MG63 (cell line): ENCODE data around the gene BOC. TPM values are rescaled to one million over a fixed set of nuclear protein-coding genes. Genes with fewer than 3 reads are reported as not detected.

ENCODE experiments used
- DNase-seq: peaks from one replicate; pipeline ENCODE4 v3.0.0-alpha.2; 2020
- H3K27me3 ChIP-seq: fragments of 250-450 bp; sonication (Bioruptor Pico); 2 replicates; pipeline ENCODE4 v1.5.1; 2020; ENCODE audit warnings: mild to moderate bottlenecking, moderate library complexity
- H3K36me3 ChIP-seq: fragments of 250-450 bp; sonication (Bioruptor Pico); 2 replicates; pipeline ENCODE4 v1.5.1; 2020; ENCODE audit warnings: mild to moderate bottlenecking, moderate library complexity
- H3K4me3 ChIP-seq: fragments of 250-450 bp; sonication (Bioruptor Pico); 2 replicates; pipeline ENCODE4 v1.5.1; 2020; ENCODE audit warnings: mild to moderate bottlenecking, moderate library complexity
- H3K9me3 ChIP-seq: fragments of 250-450 bp; sonication (Bioruptor Pico); 2 replicates; pipeline ENCODE4 v1.5.1; 2020; ENCODE audit warnings: mild to moderate bottlenecking, moderate library complexity
- total RNA-seq: library from RNA; depleted of rRNA; stranded (reverse); fragments of >200 nt; shearing (Covaris generic); gene quantifications from 2 replicates; pipeline ENCODE4 v1.2.3, GENCODE V29; 2014; ENCODE audit warnings: low replicate concordance

BOC gene
- total RNA-seq, 1 experiment from 2014 or later = 1.4 TPM

- Histone ChIP-seq H3K9me3 (no peaks in the 10 kb centered on the region), H3K4me3 (no peak overlapping the region), H3K36me3 (no peaks in the 10 kb centered on the region), H3K27me3 (no peaks in the 10 kb centered on the region)
- no peak for DNase-seq
These were observed 22.7 kb downstream of the BOC start for GRCh38 chr3:113234028-113234427.

- no peaks in the 10 kb centered on the region for H3K9me3 ChIP-seq
- DNase-seq = no peak
- H3K4me3 ChIP-seq = no peak overlapping the region
- H3K36me3 ChIP-seq = no peaks in the 10 kb centered on the region
- no peaks in the 10 kb centered on the region for H3K27me3 ChIP-seq
These were observed 23.4 kb downstream of the BOC start for GRCh38 chr3:113234688-113235260.

GRCh38 chr3:113238503-113238902, 27.1 kb downstream of the BOC start:
- Histone ChIP-seq H3K9me3 (no peaks in the 10 kb centered on the region), H3K36me3 (no peaks in the 10 kb centered on the region), H3K4me3 (no peak overlapping the region), H3K27me3 (no peaks in the 10 kb centered on the region)
- no peak for DNase-seq

DNA sequence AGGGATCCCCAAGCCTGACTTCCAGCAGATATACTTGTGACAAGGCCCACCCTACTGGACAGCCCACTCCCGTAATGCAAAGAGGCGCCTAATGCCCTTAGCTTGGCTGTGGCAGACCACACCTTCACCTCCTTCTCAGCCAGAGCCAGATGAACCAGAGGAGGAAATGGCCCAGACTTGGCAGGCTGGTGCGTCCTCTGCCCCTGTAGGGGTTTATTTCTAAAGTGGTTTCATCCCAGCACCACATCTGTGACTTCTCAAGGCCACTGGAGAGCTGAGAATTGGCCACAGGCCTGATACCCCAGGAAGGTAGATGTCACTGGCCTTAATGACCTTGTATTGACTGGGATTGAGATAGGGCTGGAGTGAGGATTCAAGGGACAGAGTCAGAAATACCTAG, 29.5 kb downstream of the BOC start:
- H3K9me3 ChIP-seq = no peaks in the 10 kb centered on the region
- no peaks in the 10 kb centered on the region for H3K36me3 ChIP-seq
- H3K27me3 ChIP-seq = no peaks in the 10 kb centered on the region
- DNase-seq = no peak
- no peak overlapping the region for H3K4me3 ChIP-seq

DNA sequence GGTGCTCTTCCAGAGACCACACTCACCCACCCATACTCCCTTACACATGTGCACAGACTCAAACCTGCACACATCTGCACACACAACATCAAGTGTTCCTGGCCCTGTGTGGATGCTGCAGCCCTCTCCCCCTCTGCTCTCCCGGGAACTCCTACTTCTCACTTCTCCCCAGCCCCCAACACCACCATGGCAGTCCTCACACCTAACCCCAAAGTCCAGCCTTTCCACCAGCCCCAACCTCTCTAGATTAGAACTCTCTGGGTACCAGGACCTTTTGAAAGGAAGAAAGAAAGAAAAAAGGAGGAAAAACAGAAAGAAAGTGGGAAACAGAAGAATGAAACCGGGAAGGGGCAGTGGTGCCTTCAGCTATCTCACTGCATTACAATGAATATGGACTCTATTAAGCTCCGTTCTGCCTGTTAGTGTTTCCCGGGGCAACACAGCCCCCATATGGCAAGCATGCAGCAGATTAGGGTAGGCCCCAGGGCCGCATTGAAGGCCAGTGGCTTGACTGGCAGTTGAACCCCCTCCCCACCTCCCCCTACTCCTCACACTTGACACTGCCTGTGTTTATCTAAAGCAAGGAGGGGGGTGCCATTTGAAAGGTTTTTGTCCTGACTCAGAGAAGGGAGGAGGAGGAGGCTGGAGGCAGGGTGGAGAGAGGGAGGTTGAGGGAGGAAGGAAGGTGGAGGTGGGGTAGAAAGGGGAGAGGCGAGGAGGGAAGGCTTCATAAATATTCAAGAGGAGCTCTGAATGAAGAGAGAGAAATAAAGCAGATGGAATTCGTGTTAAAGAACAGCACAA, 30.1 kb downstream of the BOC start:
- Histone ChIP-seq H3K36me3 (no peaks in the 10 kb centered on the region), H3K4me3 (no peak overlapping the region), H3K9me3 (no peaks in the 10 kb centered on the region), H3K27me3 (no peaks in the 10 kb centered on the region)
- no peak for DNase-seq

- Histone ChIP-seq H3K4me3 (no peak overlapping the region), H3K36me3 (no peaks in the 10 kb centered on the region), H3K9me3 (no peaks in the 10 kb centered on the region), H3K27me3 (no peaks in the 10 kb centered on the region)
- DNase-seq = no peak
These were observed 30.8 kb downstream of the BOC start for GRCh38 chr3:113242096-113242581.

DNA sequence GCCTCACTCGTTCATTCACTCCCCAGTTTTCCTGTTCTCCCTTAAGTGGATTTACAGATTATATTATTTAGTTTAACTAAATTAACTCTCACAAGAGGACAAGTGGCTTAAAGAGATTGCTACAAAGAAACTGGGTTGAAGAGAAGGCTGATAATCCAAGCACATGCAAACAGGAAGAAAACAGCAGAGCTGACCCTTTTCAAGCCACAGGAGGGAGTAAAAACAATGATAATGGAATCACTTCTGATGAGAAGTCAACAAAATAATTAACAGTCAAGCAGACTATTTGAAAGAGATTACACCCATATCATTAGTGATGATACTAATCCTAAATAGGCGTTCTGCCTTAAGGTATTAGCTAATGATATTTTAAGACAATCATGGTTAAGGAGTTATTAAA, 31.7 kb downstream of the BOC start:
- no peak for DNase-seq
- Histone ChIP-seq H3K27me3 (no peaks in the 10 kb centered on the region), H3K4me3 (no peak overlapping the region), H3K36me3 (no peaks in the 10 kb centered on the region), H3K9me3 (no peaks in the 10 kb centered on the region)

- DNase-seq = no peak
- H3K27me3 ChIP-seq = no peaks in the 10 kb centered on the region
- H3K4me3 ChIP-seq = no peak overlapping the region
- no peaks in the 10 kb centered on the region for H3K36me3 ChIP-seq
- H3K9me3 ChIP-seq = no peaks in the 10 kb centered on the region
These were observed 32.5 kb downstream of the BOC start for GRCh38 chr3:113243846-113244245.

DNA sequence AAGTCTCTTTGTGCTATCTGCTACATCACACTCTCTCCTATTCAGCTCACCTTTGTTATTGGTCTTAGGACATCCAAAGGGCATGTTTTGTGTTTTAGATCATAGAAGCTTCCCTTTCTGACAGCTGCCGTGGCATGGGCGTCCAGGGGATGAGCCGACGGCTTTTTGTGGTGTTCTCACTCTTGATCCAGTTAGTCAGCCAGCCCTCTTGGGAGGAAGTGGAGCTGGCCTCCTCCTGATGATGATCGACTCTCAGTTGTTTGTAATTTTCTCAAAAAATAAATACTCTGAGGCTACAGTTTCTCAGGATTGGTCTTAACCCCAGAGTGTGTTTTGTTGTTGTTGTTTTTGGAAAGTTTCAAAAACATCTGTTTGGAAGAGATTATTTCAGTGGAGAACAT, 34.4 kb downstream of the BOC start:
- H3K4me3 ChIP-seq = no peak overlapping the region
- H3K27me3 ChIP-seq = no peaks in the 10 kb centered on the region
- peak; percentile 52 for DNase-seq
- no peaks in the 10 kb centered on the region for H3K36me3 ChIP-seq
- H3K9me3 ChIP-seq = no peaks in the 10 kb centered on the region

- Histone ChIP-seq H3K27me3 (no peaks in the 10 kb centered on the region), H3K36me3 (no peaks in the 10 kb centered on the region), H3K4me3 (no peak overlapping the region), H3K9me3 (no peaks in the 10 kb centered on the region)
- no peak for DNase-seq
These were observed 35.7 kb downstream of the BOC start for GRCh38 chr3:113247068-113247467.

GRCh38 chr3:113247675-113248458, 36.5 kb downstream of the BOC start:
- no peaks in the 10 kb centered on the region for H3K27me3 ChIP-seq
- no peaks in the 10 kb centered on the region for H3K9me3 ChIP-seq
- no peak for DNase-seq
- H3K4me3 ChIP-seq = no peak overlapping the region
- H3K36me3 ChIP-seq = no peaks in the 10 kb centered on the region

DNA sequence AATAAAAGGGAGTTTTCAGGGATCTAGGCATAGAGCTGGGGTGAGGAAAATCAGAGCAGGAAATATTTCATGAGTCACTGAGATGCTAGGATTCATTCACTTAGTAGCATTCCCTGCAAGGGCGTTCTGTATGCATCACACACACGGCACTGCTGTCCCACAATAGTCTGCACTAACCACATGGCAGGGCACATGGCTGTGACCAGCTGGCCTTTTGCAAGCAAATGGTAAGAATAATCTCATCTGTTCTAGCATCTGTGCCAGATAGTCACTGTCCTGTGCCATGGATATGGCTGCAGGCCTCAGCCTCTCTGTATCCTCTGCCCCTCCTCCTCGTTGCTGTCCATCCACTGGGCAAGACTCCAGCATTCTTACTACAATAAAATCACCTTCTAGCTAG, 37.8 kb downstream of the BOC start:
- H3K9me3 ChIP-seq = no peaks in the 10 kb centered on the region
- no peak overlapping the region for H3K4me3 ChIP-seq
- H3K27me3 ChIP-seq = no peaks in the 10 kb centered on the region
- no peaks in the 10 kb centered on the region for H3K36me3 ChIP-seq
- DNase-seq = peak; percentile 52

GRCh38 chr3:113249601-113250000, 38.2 kb downstream of the BOC start:
- no peak for DNase-seq
- no peaks in the 10 kb centered on the region for H3K9me3 ChIP-seq
- H3K36me3 ChIP-seq = no peaks in the 10 kb centered on the region
- H3K27me3 ChIP-seq = no peaks in the 10 kb centered on the region
- H3K4me3 ChIP-seq = no peak overlapping the region

GRCh38 chr3:113250566-113250965, 39.2 kb downstream of the BOC start:
- H3K36me3 ChIP-seq = no peaks in the 10 kb centered on the region

DNA sequence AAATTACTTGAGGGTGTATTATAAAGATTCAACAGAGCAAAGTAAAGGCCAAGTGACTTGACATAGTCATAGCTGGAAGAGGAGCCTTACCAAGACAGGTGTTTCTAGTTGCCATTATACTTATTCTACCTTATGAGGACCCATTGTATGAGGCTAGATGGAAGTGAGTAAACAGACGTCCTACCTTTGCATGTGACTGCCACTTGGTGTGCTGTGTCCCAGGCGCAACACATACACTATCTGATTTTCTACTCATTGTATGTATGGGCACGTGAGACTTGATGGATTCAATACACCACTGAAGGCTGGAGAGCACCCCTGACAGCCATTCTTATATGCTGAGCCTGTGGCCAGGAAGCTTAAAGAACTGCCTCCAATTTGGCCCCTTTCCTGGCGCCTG, 40.5 kb downstream of the BOC start:
- H3K27me3 ChIP-seq = no peaks in the 10 kb centered on the region
- no peaks in the 10 kb centered on the region for H3K9me3 ChIP-seq
- DNase-seq = no peak
- H3K36me3 ChIP-seq = no peaks in the 10 kb centered on the region
- no peak overlapping the region for H3K4me3 ChIP-seq

More at GRCh38 chr3:113250566-113250965, 39.2 kb downstream of the BOC start:
- Histone ChIP-seq H3K9me3 (no peaks in the 10 kb centered on the region), H3K27me3 (no peaks in the 10 kb centered on the region), H3K4me3 (no peak overlapping the region)
- DNase-seq = no peak

- Histone ChIP-seq H3K9me3 (no peaks in the 10 kb centered on the region), H3K27me3 (no peaks in the 10 kb centered on the region), H3K36me3 (no peaks in the 10 kb centered on the region), H3K4me3 (no peak overlapping the region)
- no peak for DNase-seq
These were observed 41.2 kb downstream of the BOC start for GRCh38 chr3:113252553-113252952.

DNA sequence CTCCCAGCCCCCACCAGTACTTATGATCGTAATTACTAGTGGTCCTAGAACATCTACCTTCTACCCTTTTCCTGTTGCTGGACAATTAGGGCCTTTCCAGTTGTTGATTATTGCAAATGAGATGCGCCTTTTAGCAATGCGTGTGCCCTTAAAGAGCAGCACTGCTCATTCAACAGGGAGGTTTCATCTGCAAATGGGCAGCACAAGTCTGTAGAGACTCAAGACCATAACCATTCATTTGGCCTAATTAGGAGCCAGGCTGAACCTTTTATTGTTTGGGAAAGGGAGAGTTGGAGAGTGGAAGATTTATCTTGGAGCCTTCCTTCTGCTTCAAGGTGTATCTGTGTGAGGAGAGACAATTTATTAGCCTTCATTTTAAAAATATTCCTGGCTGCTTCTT, 42.3 kb downstream of the BOC start:
- Histone ChIP-seq H3K27me3 (no peaks in the 10 kb centered on the region), H3K4me3 (no peak overlapping the region), H3K36me3 (no peaks in the 10 kb centered on the region), H3K9me3 (no peaks in the 10 kb centered on the region)
- no peak for DNase-seq
